Gastrocnemius medialis (tissue), 4 donors: ENCODE results near the gene NDUFAF3. TPM values are rescaled to one million over a fixed set of nuclear protein-coding genes. Genes with fewer than 3 reads are reported as not detected.
A peak's percentile ranks its signal among the peaks of the same experiment; 100 is the strongest.

Source experiments
- ATAC-seq, 2 donors: fragments of 150-250 bp; one replicate each; pipeline ENCODE4 v1.9.1; 2016
- DNase-seq, 2 donors: peaks; one replicate each; pipeline ENCODE4 v3.0.0-alpha.2; 2019
- H3K27ac ChIP-seq, 4 donors: fragments of 200-600 bp; sonication (generic); 1 replicate in 1 of 4; 2 replicates in 3 of 4; pipeline ENCODE4 v1.5.1; 2016 to 2018; ENCODE audit warnings: mild to moderate bottlenecking in 2 of 4, moderate library complexity in 1 of 4
- H3K27me3 ChIP-seq, 3 donors: fragments of 200-600 bp; sonication (generic) in 2 of 3; 1 replicate in 1 of 3; 2 replicates in 2 of 3; pipeline versions ENCODE4 v1.5.1 to v1.6.0; 2016 to 2019; ENCODE audit warnings: mild to moderate bottlenecking in 1 of 3, moderate library complexity in 1 of 3
- H3K36me3 ChIP-seq, 2 donors: fragments of 200-600 bp; sonication (generic) in 1 of 2; one replicate each; pipeline ENCODE4 v1.5.1; 2017 to 2018
- H3K4me1 ChIP-seq, 2 donors: fragments of 200-600 bp; sonication (generic) in 1 of 2; one replicate each; pipeline ENCODE4 v1.5.1; 2016 to 2017; ENCODE audit warnings: mild to moderate bottlenecking in 2 of 2
- H3K4me3 ChIP-seq, 4 donors: fragments of 200-600 bp; sonication (generic) in 3 of 4; 1 replicate in 1 of 4; 2 replicates in 3 of 4; pipeline ENCODE4 v1.5.1; 2016 to 2019; ENCODE audit warnings: mild to moderate bottlenecking in 2 of 4
- H3K9me3 ChIP-seq, 3 donors: fragments of 200-600 bp; sonication (generic) in 2 of 3; 1 replicate in 1 of 3; 2 replicates in 2 of 3; pipeline ENCODE4 v1.5.1; 2016 to 2019
- POLR2A ChIP-seq, 2 donors: fragments of 450-650 bp; IDR thresholded peaks; one replicate each; pipeline ENCODE4 v1.6.1; 2017; ENCODE audit warnings: antibody characterized with exemption in 2 of 2, mild to moderate bottlenecking in 2 of 2, moderate library complexity in 2 of 2
- in situ Hi-C, 4 donors: fragments of 200-750 bp; cut with MboI; loops; one replicate each; pipeline versions ENCODE4 v1.15.0 to v1.8.0; 2017; ENCODE audit warnings: low sequenced_read_pairs in 4 of 4
- intact Hi-C: fragments of 100-400 bp; cut with DNase I; formaldehyde crosslinking; loops from one replicate; pipeline ENCODE4 v1.15.1; 2023; ENCODE audit warnings: low total_unique reads
- total RNA-seq, 4 donors: library from RNA; depleted of rRNA; stranded (reverse); fragments of >200 nt; gene quantifications; one replicate each; pipeline versions ENCODE4 v1.1.0 to v1.2.3, GENCODE V29; 2016
- TF ChIP-seq, protein P1 (sequence below), 5 experiments: fragments of 450-650 bp in 3 of 5; fragments of 200-600 bp in 2 of 5; sonication (generic) in 2 of 5; IDR thresholded peaks in 4 of 5; conservative IDR thresholded peaks in 1 of 5; 1 replicate in 4 of 5; 2 replicates in 1 of 5; pipeline ENCODE4 v1.5.1; 2016 to 2019; ENCODE audit warnings: antibody characterized with exemption in 5 of 5, mild to moderate bottlenecking in 3 of 5, moderate library complexity in 3 of 5

The NDUFAF3 gene
- total RNA-seq, 4 donors from 2014 or later = 129 to 181 (median 148) TPM

DNA sequence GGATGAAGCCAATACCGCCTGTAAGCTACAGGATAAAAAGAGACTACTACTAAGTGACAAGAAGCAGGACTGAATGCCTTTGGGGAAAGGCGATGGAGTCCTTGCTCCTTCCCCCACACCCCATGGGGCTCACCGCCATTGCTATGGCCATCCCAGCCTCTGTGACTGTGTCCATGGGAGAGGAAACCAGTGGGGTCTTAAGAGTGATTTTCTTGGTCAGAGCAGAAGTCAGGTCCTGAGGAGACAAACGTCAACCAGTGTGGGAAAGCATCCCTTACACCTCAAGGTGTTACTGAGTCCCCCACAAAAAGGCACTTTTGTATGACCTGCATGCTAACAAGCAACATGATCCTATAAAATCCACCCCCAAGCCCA lies 6.4 kb downstream of the NDUFAF3 start:
- no peak for DNase-seq
- intact Hi-C loops = loop anchor here (2.0 kb wide), 2 partner anchors 37 to 109 kb away; partner anchors contain the start of genes ARIH2 and P4HTM
- Histone ChIP-seq H3K9me3 (no peaks in the 10 kb centered on the region), H3K4me1 (peaks cover 26 to 34% of the 10 kb centered on the region in 2 donors), H3K36me3 (peaks cover 0 to 82% of the 10 kb centered on the region in 2 donors), H3K27ac (peak overlapping the region; percentile 94 to 98 (median 96)), H3K27me3 (no peaks in the 10 kb centered on the region), H3K4me3 (peak overlapping the region; percentile 70 to 86 (median 86))
- no peak for TF ChIP-seq POLR2A (IDR thresholded peaks at IDR 0.05)
- TF ChIP-seq, protein P1, sequence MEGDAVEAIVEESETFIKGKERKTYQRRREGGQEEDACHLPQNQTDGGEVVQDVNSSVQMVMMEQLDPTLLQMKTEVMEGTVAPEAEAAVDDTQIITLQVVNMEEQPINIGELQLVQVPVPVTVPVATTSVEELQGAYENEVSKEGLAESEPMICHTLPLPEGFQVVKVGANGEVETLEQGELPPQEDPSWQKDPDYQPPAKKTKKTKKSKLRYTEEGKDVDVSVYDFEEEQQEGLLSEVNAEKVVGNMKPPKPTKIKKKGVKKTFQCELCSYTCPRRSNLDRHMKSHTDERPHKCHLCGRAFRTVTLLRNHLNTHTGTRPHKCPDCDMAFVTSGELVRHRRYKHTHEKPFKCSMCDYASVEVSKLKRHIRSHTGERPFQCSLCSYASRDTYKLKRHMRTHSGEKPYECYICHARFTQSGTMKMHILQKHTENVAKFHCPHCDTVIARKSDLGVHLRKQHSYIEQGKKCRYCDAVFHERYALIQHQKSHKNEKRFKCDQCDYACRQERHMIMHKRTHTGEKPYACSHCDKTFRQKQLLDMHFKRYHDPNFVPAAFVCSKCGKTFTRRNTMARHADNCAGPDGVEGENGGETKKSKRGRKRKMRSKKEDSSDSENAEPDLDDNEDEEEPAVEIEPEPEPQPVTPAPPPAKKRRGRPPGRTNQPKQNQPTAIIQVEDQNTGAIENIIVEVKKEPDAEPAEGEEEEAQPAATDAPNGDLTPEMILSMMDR (IDR thresholded peaks at IDR 0.05 in 4 of 5, conservative IDR thresholded peaks at IDR 0.05 in 1 of 5) = no peak
- ATAC-seq = no peak
- in situ Hi-C loops = no loop called here

DNA sequence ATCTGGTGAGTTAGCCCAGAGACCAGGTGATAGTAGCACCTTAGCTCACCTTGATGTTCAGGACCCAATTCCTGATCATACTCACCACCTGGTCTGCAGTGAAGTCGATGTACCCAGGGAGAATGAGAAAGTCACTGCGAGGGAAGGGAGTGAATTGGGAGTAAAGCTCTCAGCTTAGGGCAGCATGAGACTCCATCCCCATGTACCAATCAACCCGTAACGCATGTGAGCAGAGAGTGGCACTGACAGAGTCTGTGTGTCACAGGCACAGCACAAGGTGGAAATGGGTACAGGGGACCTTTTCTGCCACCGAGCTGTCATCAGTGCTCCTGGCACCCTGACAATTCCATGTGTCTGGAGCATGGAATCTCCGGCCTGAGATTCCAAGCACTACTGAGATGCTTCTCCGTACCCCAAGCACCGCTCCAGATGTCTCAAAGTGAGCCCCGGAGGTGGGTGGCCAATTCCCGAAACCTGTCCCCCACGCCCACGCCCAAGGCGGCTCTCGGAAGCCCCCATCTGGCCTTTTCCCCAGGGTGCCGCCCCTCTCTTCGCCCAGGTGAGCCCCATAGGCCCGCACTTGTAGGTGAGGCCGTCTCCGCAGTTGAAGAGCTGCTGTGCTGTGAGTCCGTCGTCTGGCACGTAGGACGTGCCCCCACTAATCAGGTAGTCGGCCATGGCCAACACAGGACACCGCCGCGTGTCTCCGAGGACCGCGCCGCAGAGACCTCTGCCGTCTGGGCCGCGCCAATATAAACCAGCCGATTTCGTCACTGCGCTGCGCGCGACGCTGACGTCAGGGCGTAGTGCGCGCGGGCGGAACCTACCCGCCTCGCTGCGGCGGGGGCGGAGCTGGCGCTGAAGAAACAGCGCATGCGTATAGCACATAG lies 7.0 kb downstream of the NDUFAF3 start, which contains the start of gene IMPDH2:
Gene IMPDH2 (minus strand): TSS at position 726 of the 890 bp plus-strand sequence. CDS start 48 bp downstream, at position 678.
- peaks cover 22 to 31% of the 10 kb centered on the region in 2 donors for H3K4me1 ChIP-seq
- in situ Hi-C loops = no loop called here
- peaks cover 0 to 79% of the 10 kb centered on the region in 2 donors for H3K36me3 ChIP-seq
- no peaks in the 10 kb centered on the region for H3K9me3 ChIP-seq
- DNase-seq (peak; percentile 83 to 92), ATAC-seq (peak; percentile 94)
- peak within 1 kb of the TSS; percentile 94 to 98 (median 96) for H3K27ac ChIP-seq
- no peaks in the 10 kb centered on the region for H3K27me3 ChIP-seq
- intact Hi-C loops = loop anchor here (2.0 kb wide), 2 partner anchors 38 to 110 kb away; partner anchors contain the start of genes ARIH2 and P4HTM
- H3K4me3 ChIP-seq = peak within 1 kb of the TSS; percentile 70 to 86 (median 86)
- TF ChIP-seq, protein P1 (IDR thresholded peaks at IDR 0.05 in 4 of 5, conservative IDR thresholded peaks at IDR 0.05 in 1 of 5) = peak in 2 of 5 experiments; percentile 21 to 23
- TF ChIP-seq POLR2A (IDR thresholded peaks at IDR 0.05) = peak; percentile 98

DNA sequence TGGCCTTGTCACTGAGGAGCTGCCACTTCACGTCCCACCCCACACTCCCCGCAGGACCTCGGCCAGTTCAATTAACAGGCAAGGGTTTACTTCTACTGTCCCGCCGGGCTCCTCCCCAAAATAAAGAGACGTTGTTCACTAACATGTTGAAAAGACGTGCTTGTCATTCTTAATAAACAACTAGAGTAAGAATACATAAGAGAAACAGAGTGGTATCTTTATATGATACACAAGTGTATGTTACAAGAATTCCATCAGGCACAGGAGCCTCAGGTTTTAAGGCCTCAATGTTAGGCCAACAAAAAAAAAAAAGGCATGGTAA lies 7.6 kb downstream of the NDUFAF3 start:
- peaks cover 22 to 25% of the 10 kb centered on the region in 2 donors for H3K4me1 ChIP-seq
- H3K27ac ChIP-seq = peak overlapping the region; percentile 94 to 98 (median 96)
- ATAC-seq (no peak), DNase-seq (no peak)
- H3K27me3 ChIP-seq = no peaks in the 10 kb centered on the region
- H3K9me3 ChIP-seq = no peaks in the 10 kb centered on the region
- H3K36me3 ChIP-seq = peaks cover 0 to 75% of the 10 kb centered on the region in 2 donors
- intact Hi-C loops = loop anchor here (2.0 kb wide), 2 partner anchors 39 to 111 kb away; partner anchors contain the start of genes ARIH2 and P4HTM
- in situ Hi-C loops = no loop called here
- H3K4me3 ChIP-seq = peak overlapping the region; percentile 20 to 86 (median 78)
- TF ChIP-seq, protein P1 (IDR thresholded peaks at IDR 0.05 in 4 of 5, conservative IDR thresholded peaks at IDR 0.05 in 1 of 5) = no peak
- TF ChIP-seq POLR2A (IDR thresholded peaks at IDR 0.05) = no peak

DNA sequence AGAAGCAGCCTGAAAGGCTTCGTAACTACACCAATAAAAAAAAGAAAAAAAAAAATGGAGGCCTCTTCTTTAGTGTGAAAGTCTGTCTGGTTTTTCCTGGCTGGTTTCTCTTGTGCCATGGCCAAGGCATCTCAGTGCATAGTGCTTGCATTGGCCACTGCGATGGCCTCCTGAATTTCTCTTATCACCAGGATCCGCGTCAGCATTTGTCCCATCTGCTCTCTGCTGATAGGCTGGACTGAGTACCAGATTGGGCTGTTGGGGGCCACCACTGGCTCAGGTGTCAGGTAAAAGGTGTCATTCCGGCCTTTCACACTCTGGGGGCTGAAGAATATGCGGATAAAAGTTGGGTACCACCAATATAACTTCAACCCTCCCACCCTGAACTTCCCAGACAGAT lies 8.4 kb downstream of the NDUFAF3 start:
- Histone ChIP-seq H3K36me3 (peaks cover 0 to 75% of the 10 kb centered on the region in 2 donors), H3K9me3 (no peaks in the 10 kb centered on the region), H3K4me1 (peaks cover 18 to 21% of the 10 kb centered on the region in 2 donors), H3K27me3 (no peaks in the 10 kb centered on the region), H3K27ac (peak overlapping the region in 3 of 4 donors; percentile 94 to 97 (median 96)), H3K4me3 (no peak overlapping the region)
- in situ Hi-C loops = no loop called here
- intact Hi-C loops = no loop called here
- ATAC-seq (no peak), DNase-seq (no peak)
- no peak for TF ChIP-seq POLR2A (IDR thresholded peaks at IDR 0.05)
- TF ChIP-seq, protein P1 (IDR thresholded peaks at IDR 0.05 in 4 of 5, conservative IDR thresholded peaks at IDR 0.05 in 1 of 5) = no peak
